Measurements from ENCODE around the gene VPS26A.
A peak's percentile ranks its signal among the peaks of the same experiment; 100 is the strongest.

The VPS26A gene

GRCh38 chr10:69101451-69102095 is 22.4 kb upstream of the VPS26A start:
- Histone ChIP-seq H3K9ac (ENCODE audit: low read length in 5 of 5) (no peak overlapping the region), H3K4me1 (ENCODE audit: control insufficient read depth in 5 of 5, insufficient read depth in 5 of 5, low read length in 5 of 5) (peaks cover 0 to 14% (median 11%) of the 10 kb centered on the region in 5 donors), H3K27ac (ENCODE audit: low read depth, low read length) (no peak overlapping the region), H3K9me3 (ENCODE audit: control insufficient read depth in 5 of 5, low read length in 5 of 5) (no peaks in the 10 kb centered on the region), H3K36me3 (ENCODE audit: control insufficient read depth in 5 of 5, insufficient read depth in 5 of 5, low read length in 5 of 5) (peaks cover 3 to 47% (median 10%) of the 10 kb centered on the region in 5 donors), H3K27me3 (ENCODE audit: control insufficient read depth in 5 of 5, insufficient read depth in 4 of 5, low read length in 5 of 5) (no peaks in the 10 kb centered on the region), H3K4me3 (ENCODE audit: low read depth in 1 of 5, low read length in 5 of 5) (no peak overlapping the region)

- Histone ChIP-seq H3K4me3 (ENCODE audit: low read depth in 1 of 5, low read length in 5 of 5) (no peak overlapping the region), H3K4me1 (ENCODE audit: control insufficient read depth in 5 of 5, insufficient read depth in 5 of 5, low read length in 5 of 5) (peaks cover 0 to 14% (median 11%) of the 10 kb centered on the region in 5 donors), H3K27me3 (ENCODE audit: control insufficient read depth in 5 of 5, insufficient read depth in 4 of 5, low read length in 5 of 5) (no peaks in the 10 kb centered on the region), H3K9me3 (ENCODE audit: control insufficient read depth in 5 of 5, low read length in 5 of 5) (no peaks in the 10 kb centered on the region), H3K27ac (ENCODE audit: low read depth, low read length) (no peak overlapping the region), H3K9ac (ENCODE audit: low read length in 5 of 5) (no peak overlapping the region), H3K36me3 (ENCODE audit: control insufficient read depth in 5 of 5, insufficient read depth in 5 of 5, low read length in 5 of 5) (peaks cover 3 to 47% (median 10%) of the 10 kb centered on the region in 5 donors)
Measured at GRCh38 chr10:69102440-69102839, 21.5 kb upstream of the VPS26A start.

- no peaks in the 10 kb centered on the region for H3K9me3 ChIP-seq (ENCODE audit: control insufficient read depth in 5 of 5, low read length in 5 of 5)
- H3K27me3 ChIP-seq (ENCODE audit: control insufficient read depth in 5 of 5, insufficient read depth in 4 of 5, low read length in 5 of 5): no peaks in the 10 kb centered on the region
- H3K36me3 ChIP-seq (ENCODE audit: control insufficient read depth in 5 of 5, insufficient read depth in 5 of 5, low read length in 5 of 5): peaks cover 3 to 39% (median 8%) of the 10 kb centered on the region in 5 donors
- no peak overlapping the region for H3K4me3 ChIP-seq (ENCODE audit: low read depth in 1 of 5, low read length in 5 of 5)
- no peak overlapping the region for H3K9ac ChIP-seq (ENCODE audit: low read length in 5 of 5)
- H3K27ac ChIP-seq (ENCODE audit: low read depth, low read length): no peak overlapping the region
- peaks cover 0 to 11% (median 5%) of the 10 kb centered on the region in 5 donors for H3K4me1 ChIP-seq (ENCODE audit: control insufficient read depth in 5 of 5, insufficient read depth in 5 of 5, low read length in 5 of 5)
Measured at GRCh38 chr10:69103784-69104183, 20.2 kb upstream of the VPS26A start.

GRCh38 chr10:69104994-69105790 is 18.8 kb upstream of the VPS26A start:
- H3K27ac ChIP-seq (ENCODE audit: low read depth, low read length): no peak overlapping the region
- H3K4me1 ChIP-seq (ENCODE audit: control insufficient read depth in 5 of 5, insufficient read depth in 5 of 5, low read length in 5 of 5): peaks cover 0 to 11% (median 5%) of the 10 kb centered on the region in 5 donors
- no peaks in the 10 kb centered on the region for H3K9me3 ChIP-seq (ENCODE audit: control insufficient read depth in 5 of 5, low read length in 5 of 5)
- no peak overlapping the region for H3K9ac ChIP-seq (ENCODE audit: low read length in 5 of 5)
- no peak overlapping the region for H3K4me3 ChIP-seq (ENCODE audit: low read depth in 1 of 5, low read length in 5 of 5)
- no peaks in the 10 kb centered on the region for H3K27me3 ChIP-seq (ENCODE audit: control insufficient read depth in 5 of 5, insufficient read depth in 4 of 5, low read length in 5 of 5)
- H3K36me3 ChIP-seq (ENCODE audit: control insufficient read depth in 5 of 5, insufficient read depth in 5 of 5, low read length in 5 of 5): peaks cover 0 to 27% (median 8%) of the 10 kb centered on the region in 5 donors

- no peak overlapping the region for H3K27ac ChIP-seq (ENCODE audit: low read depth, low read length)
- peaks cover 0 to 6% (median 2%) of the 10 kb centered on the region in 5 donors for H3K4me1 ChIP-seq (ENCODE audit: control insufficient read depth in 5 of 5, insufficient read depth in 5 of 5, low read length in 5 of 5)
- H3K36me3 ChIP-seq (ENCODE audit: control insufficient read depth in 5 of 5, insufficient read depth in 5 of 5, low read length in 5 of 5): peaks cover 0 to 19% (median 8%) of the 10 kb centered on the region in 5 donors
- H3K9me3 ChIP-seq (ENCODE audit: control insufficient read depth in 5 of 5, low read length in 5 of 5): no peaks in the 10 kb centered on the region
- no peak overlapping the region for H3K4me3 ChIP-seq (ENCODE audit: low read depth in 1 of 5, low read length in 5 of 5)
- no peak overlapping the region for H3K9ac ChIP-seq (ENCODE audit: low read length in 5 of 5)
- H3K27me3 ChIP-seq (ENCODE audit: control insufficient read depth in 5 of 5, insufficient read depth in 4 of 5, low read length in 5 of 5): no peaks in the 10 kb centered on the region
Measured at GRCh38 chr10:69107176-69107490, 16.8 kb upstream of the VPS26A start.

- no peaks in the 10 kb centered on the region for H3K9me3 ChIP-seq (ENCODE audit: control insufficient read depth in 5 of 5, low read length in 5 of 5)
- H3K27me3 ChIP-seq (ENCODE audit: control insufficient read depth in 5 of 5, insufficient read depth in 4 of 5, low read length in 5 of 5): no peaks in the 10 kb centered on the region
- H3K4me3 ChIP-seq (ENCODE audit: low read depth in 1 of 5, low read length in 5 of 5): no peak overlapping the region
Measured at GRCh38 chr10:69107699-69108098, 16.3 kb upstream of the VPS26A start.

GRCh38 chr10:69119896-69120295 is 4.1 kb upstream of the VPS26A start:
- H3K27ac ChIP-seq (ENCODE audit: low read depth, low read length): no peak overlapping the region
- peaks cover under 1 to 15% (median 5%) of the 10 kb centered on the region in 5 donors for H3K4me1 ChIP-seq (ENCODE audit: control insufficient read depth in 5 of 5, insufficient read depth in 5 of 5, low read length in 5 of 5)
- no peaks in the 10 kb centered on the region for H3K9me3 ChIP-seq (ENCODE audit: control insufficient read depth in 5 of 5, low read length in 5 of 5)
- no peaks in the 10 kb centered on the region for H3K27me3 ChIP-seq (ENCODE audit: control insufficient read depth in 5 of 5, insufficient read depth in 4 of 5, low read length in 5 of 5)
- no peak overlapping the region for H3K4me3 ChIP-seq (ENCODE audit: low read depth in 1 of 5, low read length in 5 of 5)
- no peaks in the 10 kb centered on the region for H3K36me3 ChIP-seq (ENCODE audit: control insufficient read depth in 5 of 5, insufficient read depth in 5 of 5, low read length in 5 of 5)
- no peak overlapping the region for H3K9ac ChIP-seq (ENCODE audit: low read length in 5 of 5)

More at GRCh38 chr10:69107699-69108098, 16.3 kb upstream of the VPS26A start:
- H3K9ac ChIP-seq (ENCODE audit: low read length in 5 of 5): no peak overlapping the region
- peaks cover 0 to 11% (median 6%) of the 10 kb centered on the region in 5 donors for H3K4me1 ChIP-seq (ENCODE audit: control insufficient read depth in 5 of 5, insufficient read depth in 5 of 5, low read length in 5 of 5)
- peaks cover 0 to 15% (median 8%) of the 10 kb centered on the region in 5 donors for H3K36me3 ChIP-seq (ENCODE audit: control insufficient read depth in 5 of 5, insufficient read depth in 5 of 5, low read length in 5 of 5)
- no peak overlapping the region for H3K27ac ChIP-seq (ENCODE audit: low read depth, low read length)

GRCh38 chr10:69123306-69123746 is 652 bp upstream of the VPS26A start:
- Histone ChIP-seq H3K27ac (ENCODE audit: low read depth, low read length) (peak overlapping the region; percentile 98), H3K4me3 (ENCODE audit: low read depth in 1 of 5, low read length in 5 of 5) (peak overlapping the region; percentile 90 to 99 (median 94)), H3K9ac (ENCODE audit: low read length in 5 of 5) (peak overlapping the region; percentile 87 to 99 (median 92)), H3K36me3 (ENCODE audit: control insufficient read depth in 5 of 5, insufficient read depth in 5 of 5, low read length in 5 of 5) (no peaks in the 10 kb centered on the region), H3K9me3 (ENCODE audit: control insufficient read depth in 5 of 5, low read length in 5 of 5) (no peaks in the 10 kb centered on the region), H3K27me3 (ENCODE audit: control insufficient read depth in 5 of 5, insufficient read depth in 4 of 5, low read length in 5 of 5) (no peaks in the 10 kb centered on the region), H3K4me1 (ENCODE audit: control insufficient read depth in 5 of 5, insufficient read depth in 5 of 5, low read length in 5 of 5) (peaks cover 3 to 24% (median 19%) of the 10 kb centered on the region in 5 donors)

- Histone ChIP-seq H3K27me3 (ENCODE audit: control insufficient read depth in 5 of 5, insufficient read depth in 4 of 5, low read length in 5 of 5) (no peaks in the 10 kb centered on the region), H3K4me1 (ENCODE audit: control insufficient read depth in 5 of 5, insufficient read depth in 5 of 5, low read length in 5 of 5) (peaks cover 3 to 24% (median 20%) of the 10 kb centered on the region in 5 donors), H3K4me3 (ENCODE audit: low read depth in 1 of 5, low read length in 5 of 5) (peak overlapping the region; percentile 76 to 94 (median 88)), H3K36me3 (ENCODE audit: control insufficient read depth in 5 of 5, insufficient read depth in 5 of 5, low read length in 5 of 5) (no peaks in the 10 kb centered on the region), H3K9ac (ENCODE audit: low read length in 5 of 5) (peak overlapping the region; percentile 32 to 99 (median 97)), H3K27ac (ENCODE audit: low read depth, low read length) (peak overlapping the region; percentile 98), H3K9me3 (ENCODE audit: control insufficient read depth in 5 of 5, low read length in 5 of 5) (no peaks in the 10 kb centered on the region)
Measured at GRCh38 chr10:69124563-69125268, 738 bp downstream of the VPS26A start.
